ENCODE data around the gene BZW2.

DNA sequence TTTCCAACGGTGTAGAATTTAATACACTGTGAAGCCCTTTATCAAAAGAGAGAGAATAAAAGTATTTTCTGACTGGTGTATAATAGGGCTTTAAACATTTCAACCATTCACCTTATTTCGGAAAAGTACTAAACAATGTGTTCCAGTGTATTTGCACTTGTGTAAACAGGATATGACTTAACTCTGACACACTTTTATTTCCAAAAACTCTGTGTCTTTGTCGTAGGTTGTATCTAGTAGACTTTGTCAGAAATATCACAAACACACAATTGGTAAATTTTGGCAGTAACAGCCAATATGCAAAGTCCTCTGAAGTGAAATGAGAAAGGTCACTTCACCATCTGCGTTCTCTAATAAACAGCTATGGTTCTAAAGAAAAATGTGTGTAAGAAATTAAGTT is 97.3 kb downstream of the BZW2 start:
- TF ChIP-seq, protein P1, sequence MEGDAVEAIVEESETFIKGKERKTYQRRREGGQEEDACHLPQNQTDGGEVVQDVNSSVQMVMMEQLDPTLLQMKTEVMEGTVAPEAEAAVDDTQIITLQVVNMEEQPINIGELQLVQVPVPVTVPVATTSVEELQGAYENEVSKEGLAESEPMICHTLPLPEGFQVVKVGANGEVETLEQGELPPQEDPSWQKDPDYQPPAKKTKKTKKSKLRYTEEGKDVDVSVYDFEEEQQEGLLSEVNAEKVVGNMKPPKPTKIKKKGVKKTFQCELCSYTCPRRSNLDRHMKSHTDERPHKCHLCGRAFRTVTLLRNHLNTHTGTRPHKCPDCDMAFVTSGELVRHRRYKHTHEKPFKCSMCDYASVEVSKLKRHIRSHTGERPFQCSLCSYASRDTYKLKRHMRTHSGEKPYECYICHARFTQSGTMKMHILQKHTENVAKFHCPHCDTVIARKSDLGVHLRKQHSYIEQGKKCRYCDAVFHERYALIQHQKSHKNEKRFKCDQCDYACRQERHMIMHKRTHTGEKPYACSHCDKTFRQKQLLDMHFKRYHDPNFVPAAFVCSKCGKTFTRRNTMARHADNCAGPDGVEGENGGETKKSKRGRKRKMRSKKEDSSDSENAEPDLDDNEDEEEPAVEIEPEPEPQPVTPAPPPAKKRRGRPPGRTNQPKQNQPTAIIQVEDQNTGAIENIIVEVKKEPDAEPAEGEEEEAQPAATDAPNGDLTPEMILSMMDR (IDR thresholded peaks at IDR 0.05; ENCODE audit: poor library complexity), result no peak
- no peak for TF ChIP-seq EZH2phosphoT487 (IDR thresholded peaks at IDR 0.05; ENCODE audit: low read depth, severe bottlenecking, unreplicated experiment)
- TF ChIP-seq EZH2 (IDR thresholded peaks at IDR 0.05; ENCODE audit: borderline replicate concordance), result no peak

All from hepatocyte (in vitro differentiated cells).